ENCODE results near the gene LAMC3.

GRCh38 chr9:131001990-131002389 lies 7.0 kb upstream of the LAMC3 start:
- TF ChIP-seq EZH2phosphoT487 (IDR thresholded peaks at IDR 0.05; ENCODE audit: borderline replicate concordance, low read length) (no peak), EZH2 (IDR thresholded peaks at IDR 0.05; ENCODE audit: low read length, unreplicated experiment) (no peak), CTCF (conservative IDR thresholded peaks at IDR 0.05; ENCODE audit: low read depth, low read length) (no peak)
